ENCODE data around the gene EPHA4. TPM values are rescaled to one million over a fixed set of nuclear protein-coding genes. Genes with fewer than 3 reads are reported as not detected.

Gene EPHA4
- total RNA-seq, 1 donor from 2014 or later: 2.2 TPM

GRCh38 chr2:221400411-221400810 lies 171.7 kb downstream of the EPHA4 start:
- DNase-seq (ENCODE audit: low read depth in 2 of 2): no peak

GRCh38 chr2:221399183-221399582 lies 172.9 kb downstream of the EPHA4 start:
- no peak for DNase-seq (ENCODE audit: low read depth in 2 of 2)

GRCh38 chr2:221397187-221397586 lies 174.9 kb downstream of the EPHA4 start:
- no peak for DNase-seq (ENCODE audit: low read depth in 2 of 2)

GRCh38 chr2:221392228-221392881 lies 179.7 kb downstream of the EPHA4 start:
- DNase-seq (ENCODE audit: low read depth in 2 of 2): no peak

- no peak for DNase-seq (ENCODE audit: low read depth in 2 of 2)
Measured at GRCh38 chr2:221390878-221391277, 181.2 kb downstream of the EPHA4 start.

- no peak for DNase-seq (ENCODE audit: low read depth in 2 of 2)
Measured at GRCh38 chr2:221389904-221390303, 182.2 kb downstream of the EPHA4 start.

GRCh38 chr2:221389421-221389820 lies 182.7 kb downstream of the EPHA4 start:
- DNase-seq (ENCODE audit: low read depth in 2 of 2): no peak

- no peak for DNase-seq (ENCODE audit: low read depth in 2 of 2)
Measured at GRCh38 chr2:221388891-221389290, 183.2 kb downstream of the EPHA4 start.

- no peak for DNase-seq (ENCODE audit: low read depth in 2 of 2)
Measured at GRCh38 chr2:221385716-221386115, 186.4 kb downstream of the EPHA4 start.

- DNase-seq (ENCODE audit: low read depth in 2 of 2): no peak
Measured at GRCh38 chr2:221381928-221382488, 190.1 kb downstream of the EPHA4 start.

GRCh38 chr2:221380686-221381085 lies 191.4 kb downstream of the EPHA4 start:
- no peak for DNase-seq (ENCODE audit: low read depth in 2 of 2)

- no peak for DNase-seq (ENCODE audit: low read depth in 2 of 2)
Measured at GRCh38 chr2:221380062-221380461, 192.0 kb downstream of the EPHA4 start.

GRCh38 chr2:221377597-221377996 lies 194.5 kb downstream of the EPHA4 start:
- no peak for DNase-seq (ENCODE audit: low read depth in 2 of 2)

- DNase-seq (ENCODE audit: low read depth in 2 of 2): no peak
Measured at GRCh38 chr2:221377066-221377465, 195.0 kb downstream of the EPHA4 start.

- DNase-seq (ENCODE audit: low read depth in 2 of 2): no peak
Measured at GRCh38 chr2:221374234-221374633, 197.9 kb downstream of the EPHA4 start.

- no peak for DNase-seq (ENCODE audit: low read depth in 2 of 2)
Measured at GRCh38 chr2:221372907-221373306, 199.2 kb downstream of the EPHA4 start.

- DNase-seq (ENCODE audit: low read depth in 2 of 2): no peak
Measured at GRCh38 chr2:221372159-221372884, 199.8 kb downstream of the EPHA4 start.

- DNase-seq (ENCODE audit: low read depth in 2 of 2): no peak
Measured at GRCh38 chr2:221371347-221371746, 200.8 kb downstream of the EPHA4 start.

- DNase-seq (ENCODE audit: low read depth in 2 of 2): no peak
Measured at GRCh38 chr2:221370857-221371211, 201.3 kb downstream of the EPHA4 start.

GRCh38 chr2:221370076-221370856 lies 201.8 kb downstream of the EPHA4 start:
- DNase-seq (ENCODE audit: low read depth in 2 of 2): no peak
